Fibroblast of mammary gland (primary cell): Measurements from ENCODE around the gene ZGLP1.

Experiments used
- DNase-seq: peaks from one replicate; pipeline ENCODE4 v3.0.0-alpha.2; 2010; ENCODE audit warnings: low read depth
- H3K4me3 ChIP-seq: 2 replicates; pipeline ENCODE4 v1.5.1; 2011; ENCODE audit warnings: low read depth, mild to moderate bottlenecking, low read length, moderate library complexity; ENCODE audit not compliant: control insufficient read depth
- TF ChIP-seq, protein P1 (sequence below): conservative IDR thresholded peaks from 2 replicates; pipeline ENCODE4 v1.5.1; 2011; ENCODE audit warnings: low read depth, low read length, inconsistent platforms; ENCODE audit not compliant: control insufficient read depth, insufficient read depth

ZGLP1 gene

DNA sequence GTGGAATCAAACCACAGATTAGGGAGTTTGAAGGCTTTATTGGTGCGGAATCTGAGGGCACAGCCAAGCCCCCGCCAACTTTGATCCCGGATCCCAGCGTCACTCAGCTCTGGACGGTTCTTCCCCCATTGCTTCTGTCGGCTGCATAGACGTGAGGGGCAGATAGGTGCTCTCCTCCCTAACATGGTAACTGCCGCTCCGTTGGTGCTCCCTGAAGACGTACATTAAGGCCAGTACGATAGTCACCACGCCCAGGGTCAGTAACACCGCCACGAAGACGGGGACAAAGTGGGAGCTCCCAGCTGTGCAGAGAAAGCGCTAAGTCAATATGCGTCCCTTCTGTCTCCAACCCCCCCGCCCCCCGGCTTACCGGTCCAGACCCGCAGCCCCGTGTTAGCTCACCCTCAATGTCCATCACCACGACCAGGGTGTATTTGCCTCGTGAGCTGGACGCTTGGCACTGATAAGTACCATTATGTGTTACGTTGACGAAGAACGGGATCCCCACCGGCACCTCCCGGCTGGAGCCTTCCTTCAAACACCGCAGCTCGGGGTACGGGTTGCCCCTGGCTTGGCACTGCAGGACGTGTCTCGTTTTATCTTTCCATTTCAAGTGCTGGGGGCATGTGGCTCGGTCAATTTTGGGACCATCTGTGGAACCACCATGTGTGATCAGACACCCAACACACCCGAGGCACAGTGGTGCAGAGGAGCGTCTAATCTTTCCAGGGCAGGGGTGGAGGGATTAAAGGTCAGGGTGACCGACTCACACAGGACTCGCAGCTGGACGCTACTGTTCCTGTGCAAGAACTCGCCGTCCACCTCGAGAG lies 24.4 kb upstream of the ZGLP1 start:
- TF ChIP-seq, protein P1, sequence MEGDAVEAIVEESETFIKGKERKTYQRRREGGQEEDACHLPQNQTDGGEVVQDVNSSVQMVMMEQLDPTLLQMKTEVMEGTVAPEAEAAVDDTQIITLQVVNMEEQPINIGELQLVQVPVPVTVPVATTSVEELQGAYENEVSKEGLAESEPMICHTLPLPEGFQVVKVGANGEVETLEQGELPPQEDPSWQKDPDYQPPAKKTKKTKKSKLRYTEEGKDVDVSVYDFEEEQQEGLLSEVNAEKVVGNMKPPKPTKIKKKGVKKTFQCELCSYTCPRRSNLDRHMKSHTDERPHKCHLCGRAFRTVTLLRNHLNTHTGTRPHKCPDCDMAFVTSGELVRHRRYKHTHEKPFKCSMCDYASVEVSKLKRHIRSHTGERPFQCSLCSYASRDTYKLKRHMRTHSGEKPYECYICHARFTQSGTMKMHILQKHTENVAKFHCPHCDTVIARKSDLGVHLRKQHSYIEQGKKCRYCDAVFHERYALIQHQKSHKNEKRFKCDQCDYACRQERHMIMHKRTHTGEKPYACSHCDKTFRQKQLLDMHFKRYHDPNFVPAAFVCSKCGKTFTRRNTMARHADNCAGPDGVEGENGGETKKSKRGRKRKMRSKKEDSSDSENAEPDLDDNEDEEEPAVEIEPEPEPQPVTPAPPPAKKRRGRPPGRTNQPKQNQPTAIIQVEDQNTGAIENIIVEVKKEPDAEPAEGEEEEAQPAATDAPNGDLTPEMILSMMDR, result no peak
- peak overlapping the region; percentile 88 for H3K4me3 ChIP-seq
- DNase-seq, result peak; percentile 22

DNA sequence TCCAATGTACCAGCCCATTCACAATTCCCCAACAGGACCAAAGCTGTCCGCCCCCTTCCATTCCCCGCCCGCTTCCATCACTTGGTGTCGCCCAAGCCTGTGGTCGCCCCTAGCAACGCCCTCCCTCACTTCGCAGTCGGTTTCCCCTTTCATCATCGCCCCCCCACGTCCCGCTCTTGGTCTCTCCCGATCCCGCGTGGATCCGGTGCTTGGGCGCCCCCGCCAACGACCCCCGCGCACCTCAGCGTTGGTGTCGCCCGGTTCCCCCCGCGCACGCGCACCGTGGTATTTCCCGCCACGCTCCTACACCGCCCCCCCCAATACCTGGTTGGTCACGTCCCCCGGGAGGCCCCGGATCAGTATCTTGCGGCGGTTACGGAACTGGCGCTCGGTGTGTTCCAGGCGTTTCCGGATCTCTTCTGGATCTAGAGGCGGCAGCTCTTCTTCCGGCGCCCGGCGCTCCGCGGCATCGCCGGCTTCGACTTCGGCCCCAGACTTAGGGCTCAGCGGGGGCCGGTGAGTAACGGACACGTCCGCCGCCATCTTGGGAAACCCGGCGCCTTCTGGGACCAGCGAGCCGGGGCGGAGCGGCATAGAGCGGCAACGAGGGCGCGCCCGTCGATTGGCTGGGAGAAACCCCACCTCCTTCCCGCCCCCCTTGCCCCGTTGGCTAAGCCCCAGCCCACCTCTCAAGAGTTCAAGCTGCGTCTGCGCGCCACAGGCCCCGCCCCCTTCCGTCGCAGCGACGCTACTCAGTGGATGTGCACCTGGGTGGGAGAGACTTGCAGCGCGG lies 23.5 kb upstream of the ZGLP1 start, which contains the start of gene RAVER1:
Gene RAVER1, minus strand, starts transcription at position 565 of the 793 bp plus-strand sequence. Its CDS starts 22 bp downstream, at position 543.
- DNase-seq, result peak; percentile 96
- TF ChIP-seq, protein P1, result no peak
- peak within 1 kb of the TSS; percentile 88 for H3K4me3 ChIP-seq

DNA sequence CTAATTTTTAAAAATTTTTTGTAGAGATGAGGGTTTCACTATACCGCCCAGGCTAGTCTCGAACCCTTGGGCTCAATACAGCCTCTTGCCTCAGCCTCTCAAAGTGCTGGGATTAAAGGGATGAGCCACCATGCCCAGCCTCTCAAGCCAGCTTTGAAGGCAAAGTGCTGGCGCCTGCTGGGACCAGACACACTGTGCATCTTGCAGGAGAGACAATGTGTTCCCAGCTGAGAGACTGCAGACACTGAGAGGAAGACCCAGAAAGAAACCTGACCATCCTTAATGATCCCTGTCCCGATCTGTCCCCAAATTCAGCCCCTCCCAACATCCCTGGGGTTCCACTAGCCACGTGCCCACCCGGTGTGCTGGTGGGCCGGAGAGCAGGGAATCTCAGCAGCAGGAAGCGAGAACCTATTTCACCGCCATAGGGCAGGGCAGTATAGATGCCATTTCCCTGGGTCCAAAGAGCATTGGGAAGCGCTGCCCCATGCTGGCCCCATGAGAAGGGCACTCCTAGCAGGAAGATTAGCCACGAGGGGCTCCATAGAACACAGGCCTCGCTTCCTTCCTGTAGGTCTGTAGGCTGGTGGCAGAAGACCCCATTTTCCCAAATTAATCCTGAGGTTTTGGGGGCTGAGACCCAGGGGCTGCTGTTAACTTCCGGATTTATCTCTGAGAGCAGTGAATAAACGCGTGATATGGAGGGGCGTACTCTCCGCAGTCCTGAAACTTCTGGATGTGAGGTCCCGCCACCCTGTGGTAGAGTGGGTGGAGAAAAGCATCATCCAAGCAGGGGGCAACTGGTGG lies 22.7 kb upstream of the ZGLP1 start:
- no peak for DNase-seq
- TF ChIP-seq, protein P1, result no peak
- peak overlapping the region; percentile 88 for H3K4me3 ChIP-seq

- no peak overlapping the region for H3K4me3 ChIP-seq
- TF ChIP-seq, protein P1, result no peak
- no peak for DNase-seq
These were observed 19.9 kb upstream of the ZGLP1 start for GRCh38 chr19:10329555-10329954.

- no peak overlapping the region for H3K4me3 ChIP-seq
- no peak for DNase-seq
- TF ChIP-seq, protein P1, result no peak
These were observed 19.2 kb upstream of the ZGLP1 start for GRCh38 chr19:10328558-10329429.
